Smooth muscle cell (in vitro differentiated cells): Measurements from ENCODE around the gene CCSER1. TPM values are rescaled to one million over a fixed set of nuclear protein-coding genes. Genes with fewer than 3 reads are reported as not detected.

ENCODE experiments used
- DNase-seq: peaks from one replicate; lab custom pipeline; 2025; ENCODE audit not compliant: unreplicated experiment; lab: John Stamatoyannopoulos, UW
- H2AFZ ChIP-seq: fragments of 200-600 bp; sonication (generic); 2 replicates; pipeline ENCODE4 v1.6.0; 2016; ENCODE audit warnings: antibody characterized with exemption, low read depth, mild to moderate bottlenecking
- H3F3A ChIP-seq: fragments of 200-600 bp; sonication (generic); 2 replicates; pipeline ENCODE4 v1.6.0; 2017; ENCODE audit warnings: antibody characterized with exemption, low read depth
- H3K27ac ChIP-seq: fragments of 200-600 bp; sonication (generic); 2 replicates; pipeline ENCODE4 v1.5.1; 2016; ENCODE audit warnings: low read depth, mild to moderate bottlenecking
- H3K27me3 ChIP-seq: fragments of 200-600 bp; sonication (generic); 2 replicates; pipeline ENCODE4 v1.6.1; 2016; ENCODE audit warnings: low read depth, mild to moderate bottlenecking
- H3K36me3 ChIP-seq: fragments of 200-600 bp; sonication (generic); 2 replicates; pipeline ENCODE4 v1.5.1; 2016; ENCODE audit warnings: low read depth
- H3K4me1 ChIP-seq: fragments of 200-600 bp; sonication (generic); 2 replicates; pipeline ENCODE4 v1.5.1; 2016; ENCODE audit warnings: low read depth
- H3K4me2 ChIP-seq: fragments of 200-600 bp; sonication (generic); 2 replicates; pipeline ENCODE4 v1.6.0; 2016; ENCODE audit warnings: mild to moderate bottlenecking
- H3K4me3 ChIP-seq: fragments of 200-600 bp; sonication (generic); 2 replicates; pipeline ENCODE4 v1.5.1; 2016; ENCODE audit warnings: mild to moderate bottlenecking
- H3K79me2 ChIP-seq: fragments of 200-600 bp; sonication (generic); 2 replicates; pipeline ENCODE4 v1.6.0; 2016; ENCODE audit warnings: low read depth, mild to moderate bottlenecking
- H3K9ac ChIP-seq: fragments of 200-600 bp; sonication (generic); 2 replicates; pipeline ENCODE4 v1.6.0; 2016; ENCODE audit warnings: low read depth
- H3K9me3 ChIP-seq: fragments of 200-600 bp; sonication (generic); replicated peaks from 2 replicates; pipeline ENCODE4 v1.5.1; 2016; ENCODE audit warnings: low read depth
- H4K20me1 ChIP-seq: fragments of 200-600 bp; sonication (generic); 2 replicates; pipeline ENCODE4 v1.6.0; 2016; ENCODE audit warnings: low read depth
- CTCF ChIP-seq: fragments of 200-600 bp; sonication (generic); IDR thresholded peaks from 2 replicates; pipeline ENCODE4 v1.5.1; 2017; ENCODE audit warnings: borderline replicate concordance, mild to moderate bottlenecking, antibody characterized with exemption; ENCODE audit not compliant: insufficient read depth, poor library complexity, severe bottlenecking
- WGBS: methylation state at CpG from one replicate; pipeline ENCODE4 v1.1.7; 2016; ENCODE audit warnings: low lambda C conversion rate; 5-methylcytosine and 5-hydroxymethylcytosine counted together
- polyA plus RNA-seq: library from polyadenylated mRNA; unstranded; fragments of >200 nt; fragmentation: Nextera tagmentation; extraction: Ambion mirVana; gene quantifications from 2 replicates; pipeline ENCODE4 v1.2.1, GENCODE V29; 2016
- total RNA-seq: library from RNA; depleted of rRNA; stranded (reverse); fragments of >200 nt; gene quantifications from 2 replicates; pipeline ENCODE4 v1.2.3, GENCODE V29; 2014

Gene CCSER1
- total and polyA plus RNA-seq, 2 experiments from 2014 or later: 0.76 TPM; not detected in 1

GRCh38 chr4:91037951-91038350 lies 910.8 kb downstream of the CCSER1 start:
- H3K9me3 ChIP-seq: no peaks in the 10 kb centered on the region
- TF ChIP-seq CTCF: no peak
- no peaks in the 10 kb centered on the region for H3K27me3 ChIP-seq

GRCh38 chr4:91057871-91058270 lies 930.7 kb downstream of the CCSER1 start:
- H3K9ac ChIP-seq: no peak overlapping the region
- H3K4me2 ChIP-seq: no peak overlapping the region
- H3K36me3 ChIP-seq: no peaks in the 10 kb centered on the region
- no peaks in the 10 kb centered on the region for H3K9me3 ChIP-seq
- H3K27ac ChIP-seq: no peak overlapping the region
- DNase-seq: no peak
- no peaks in the 10 kb centered on the region for H3F3A ChIP-seq
- H2AFZ ChIP-seq: no peak overlapping the region
- no peak overlapping the region for H3K4me3 ChIP-seq
- no peaks in the 10 kb centered on the region for H3K27me3 ChIP-seq
- no peaks in the 10 kb centered on the region for H4K20me1 ChIP-seq
- H3K4me1 ChIP-seq: peaks cover 3% of the 10 kb centered on the region
- no peak for TF ChIP-seq CTCF
- H3K79me2 ChIP-seq: no peaks in the 10 kb centered on the region

More at GRCh38 chr4:91037951-91038350, 910.8 kb downstream of the CCSER1 start:
- Histone ChIP-seq H3K9ac (no peak overlapping the region), H3K4me1 (no peaks in the 10 kb centered on the region), H4K20me1 (no peaks in the 10 kb centered on the region), H3K4me3 (no peak overlapping the region), H2AFZ (no peak overlapping the region), H3K4me2 (no peak overlapping the region), H3K27ac (no peak overlapping the region), H3K79me2 (no peaks in the 10 kb centered on the region), H3K36me3 (no peaks in the 10 kb centered on the region), H3F3A (no peaks in the 10 kb centered on the region)
- 87% methylated on average over 1 of the region's 1 CpG for WGBS
- no peak for DNase-seq

GRCh38 chr4:91058345-91058744 lies 931.2 kb downstream of the CCSER1 start:
- Histone ChIP-seq H3K9ac (no peak overlapping the region), H3K27me3 (no peaks in the 10 kb centered on the region), H3K4me3 (no peak overlapping the region), H3K79me2 (no peaks in the 10 kb centered on the region), H3K36me3 (no peaks in the 10 kb centered on the region), H3F3A (no peaks in the 10 kb centered on the region), H3K4me2 (no peak overlapping the region), H3K9me3 (no peaks in the 10 kb centered on the region), H3K4me1 (peaks cover 7% of the 10 kb centered on the region), H2AFZ (no peak overlapping the region), H3K27ac (no peak overlapping the region), H4K20me1 (no peaks in the 10 kb centered on the region)
- TF ChIP-seq CTCF: no peak
- DNase-seq: no peak

GRCh38 chr4:91064157-91064853 lies 937.1 kb downstream of the CCSER1 start:
- H3K9me3 ChIP-seq: no peaks in the 10 kb centered on the region
- H3F3A ChIP-seq: peaks cover 10% of the 10 kb centered on the region
- peak overlapping the region; percentile 67 for H3K4me2 ChIP-seq
- no peaks in the 10 kb centered on the region for H3K79me2 ChIP-seq
- DNase-seq: peak; percentile 1
- H3K36me3 ChIP-seq: no peaks in the 10 kb centered on the region
- peak overlapping the region; percentile 26 for H2AFZ ChIP-seq
- H3K9ac ChIP-seq: no peak overlapping the region
- peak overlapping the region; percentile 30 for H3K27ac ChIP-seq
- no peaks in the 10 kb centered on the region for H4K20me1 ChIP-seq
- 0% methylated on average over 2 of the region's 2 CpGs for WGBS
- peaks cover 32% of the 10 kb centered on the region for H3K4me1 ChIP-seq
- no peaks in the 10 kb centered on the region for H3K27me3 ChIP-seq
- H3K4me3 ChIP-seq: no peak overlapping the region
- TF ChIP-seq CTCF: no peak
